ENCODE data around the gene ERAL1. TPM values are rescaled to one million over a fixed set of nuclear protein-coding genes. Genes with fewer than 3 reads are reported as not detected.

Gene ERAL1
- total and polyA plus RNA-seq, 2 of the 13 experiments (the other 11 are each of a cell fraction or from before 2014, with no cell fraction given): 46.9 to 72.2 TPM

DNA sequence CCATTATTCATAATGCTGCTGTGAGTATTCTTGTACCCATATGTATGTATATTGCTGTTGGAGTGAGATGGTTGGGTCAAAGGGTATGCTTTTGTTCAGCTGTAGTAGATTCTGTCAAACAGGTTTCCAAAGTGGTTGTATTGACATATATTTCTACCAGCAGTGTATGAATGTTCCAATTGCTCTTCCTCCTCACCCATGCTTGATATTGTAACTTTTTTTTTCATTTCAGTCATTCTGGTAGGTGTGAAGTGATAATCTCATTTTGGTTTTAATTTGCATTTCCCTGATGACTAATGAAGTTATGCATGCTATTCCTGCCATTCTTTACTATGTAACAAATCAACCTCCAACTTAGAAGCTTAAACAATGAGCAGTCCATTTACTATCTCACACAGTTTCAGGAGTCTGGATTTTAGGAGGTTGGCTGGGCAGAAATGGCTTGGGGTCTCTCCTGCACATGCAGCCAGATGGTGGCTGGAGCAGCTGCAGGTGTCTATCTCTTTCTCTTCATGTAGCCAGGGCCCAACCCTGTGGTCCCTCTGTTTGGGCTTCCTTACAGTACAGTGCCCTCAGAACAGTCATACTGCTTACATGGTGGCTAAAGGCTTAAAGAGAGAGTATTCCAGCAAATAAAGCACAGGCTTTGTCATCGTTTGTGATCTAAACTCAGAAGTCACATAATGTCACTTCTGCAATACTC is 21.2 kb downstream of the ERAL1 start:
- no peak for ATAC-seq
- no TSS peak for BruUV-seq (replicated peaks)

More for the DNA sequence above, 21.2 kb downstream of the ERAL1 start:
- CTCF ChIA-PET (ENCODE audit: low intra/inter-chr PET ratio, low total read pairs): no interaction called here
- no peak for TF ChIP-seq ZNF12 (CRISPR knock-in tag; IDR thresholded peaks at IDR 0.05)
- TF ChIP-seq ZNF350 (CRISPR knock-in tag; IDR thresholded peaks at IDR 0.05; ENCODE audit: borderline replicate concordance, low read depth): no peak
- no peak for TF ChIP-seq SALL2 (CRISPR knock-in tag; IDR thresholded peaks at IDR 0.05)
- TF ChIP-seq MXD4 (CRISPR knock-in tag; IDR thresholded peaks at IDR 0.05): no peak
- TF ChIP-seq, protein P1, sequence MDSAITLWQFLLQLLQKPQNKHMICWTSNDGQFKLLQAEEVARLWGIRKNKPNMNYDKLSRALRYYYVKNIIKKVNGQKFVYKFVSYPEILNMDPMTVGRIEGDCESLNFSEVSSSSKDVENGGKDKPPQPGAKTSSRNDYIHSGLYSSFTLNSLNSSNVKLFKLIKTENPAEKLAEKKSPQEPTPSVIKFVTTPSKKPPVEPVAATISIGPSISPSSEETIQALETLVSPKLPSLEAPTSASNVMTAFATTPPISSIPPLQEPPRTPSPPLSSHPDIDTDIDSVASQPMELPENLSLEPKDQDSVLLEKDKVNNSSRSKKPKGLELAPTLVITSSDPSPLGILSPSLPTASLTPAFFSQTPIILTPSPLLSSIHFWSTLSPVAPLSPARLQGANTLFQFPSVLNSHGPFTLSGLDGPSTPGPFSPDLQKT (CRISPR knock-in tag; IDR thresholded peaks at IDR 0.05; ENCODE audit: borderline replicate concordance): no peak
- no peak for TF ChIP-seq ZNF431 (CRISPR knock-in tag; IDR thresholded peaks at IDR 0.05; ENCODE audit: borderline replicate concordance, low read depth)
- TF ChIP-seq, protein P2, sequence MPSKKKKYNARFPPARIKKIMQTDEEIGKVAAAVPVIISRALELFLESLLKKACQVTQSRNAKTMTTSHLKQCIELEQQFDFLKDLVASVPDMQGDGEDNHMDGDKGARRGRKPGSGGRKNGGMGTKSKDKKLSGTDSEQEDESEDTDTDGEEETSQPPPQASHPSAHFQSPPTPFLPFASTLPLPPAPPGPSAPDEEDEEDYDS (CRISPR knock-in tag; IDR thresholded peaks at IDR 0.05): no peak
- TF ChIP-seq ZNF251 (CRISPR knock-in tag; IDR thresholded peaks at IDR 0.05): no peak
- TF ChIP-seq FOXK1 (CRISPR knock-in tag; IDR thresholded peaks at IDR 0.05; ENCODE audit: borderline replicate concordance, low read depth): no peak
- no peak for TF ChIP-seq TRIM24 (CRISPR knock-in tag; IDR thresholded peaks at IDR 0.05)
- no peak for TF ChIP-seq ZNF570 (CRISPR knock-in tag; IDR thresholded peaks at IDR 0.05; ENCODE audit: borderline replicate concordance)
- no peak for TF ChIP-seq SP140L (CRISPR knock-in tag; IDR thresholded peaks at IDR 0.05; ENCODE audit: borderline replicate concordance)
- Histone ChIP-seq H3K27ac (ENCODE audit: extremely low read length, insufficient read depth, low read length) (no peak overlapping the region), H3K9me3 (ENCODE audit: low read length) (no peaks in the 10 kb centered on the region), H3K79me2 (ENCODE audit: insufficient read depth, low read length) (no peaks in the 10 kb centered on the region), H3K9ac (ENCODE audit: insufficient read depth, low read depth, low read length) (no peak overlapping the region), H3K4me2 (ENCODE audit: low read depth, low read length) (no peak overlapping the region), H3K4me1 (ENCODE audit: insufficient read depth, low read length) (peaks cover 9% of the 10 kb centered on the region), H3K27me3 (ENCODE audit: control insufficient read depth in 1 of 2, insufficient read depth in 2 of 2, low read length in 2 of 2) (peaks cover 0 to 1% of the 10 kb centered on the region in 2 experiments; a peak in 1 of 5 replicates), H3K36me3 (replicated peaks in 1 of 2; ENCODE audit: control insufficient read depth in 1 of 2, insufficient read depth in 2 of 2, low read length in 2 of 2) (peaks cover 7 to 18% of the 10 kb centered on the region in 2 experiments; a peak in 4 of 5 replicates), H4K20me1 (ENCODE audit: insufficient read depth, low read length) (no peaks in the 10 kb centered on the region), H3K4me3 (replicated peaks in 1 of 3; ENCODE audit: insufficient read depth in 1 of 3, low read depth in 2 of 3, low read length in 3 of 3) (no peak overlapping the region), H2AFZ (ENCODE audit: low read length) (no peak overlapping the region)
- intact Hi-C loops (cut with micrococcal nuclease; ENCODE audit: unreplicated experiment) (no loop called here), in situ Hi-C loops (cut with HindIII; ENCODE audit: extremely low pct_ligation_motif_present, low pct_unique_long_range_greater_than_20kb) (loop anchor here (25.0 kb wide), 1 partner anchor 239 kb away; the partner anchor contains the start of gene BLTP2)
- DNase-seq (ENCODE audit: low spot score) (no peak), FAIRE-seq (no peak)
- WGBS (ENCODE audit: low lambda C conversion rate): 25% methylated on average over 1 of the region's 1 CpG
- POLR2A ChIA-PET: no interaction called here

All from HepG2 (cell line).